GM12875 (cell line): ENCODE measurements around the gene FNDC11.
"Not testable (repeated sequence)": the region's sequence is repeated elsewhere in the genome, so short reads cannot be mapped to it uniquely, and the experiment has no call there.

ENCODE experiments used
- H3K4me3 ChIP-seq: one replicate; pipeline ENCODE4 v1.5.1; 2011; ENCODE audit warnings: low read depth, low read length, control low read depth
- CTCF ChIP-seq: IDR thresholded peaks from 2 replicates; pipeline ENCODE4 v1.5.1; 2011; ENCODE audit warnings: low read depth, mild to moderate bottlenecking, control low read depth, inconsistent platforms, low read length, moderate library complexity, borderline replicate concordance; ENCODE audit not compliant: insufficient read depth

The FNDC11 gene

GRCh38 chr20:63597651-63598478 lies 43.9 kb downstream of the FNDC11 start:
- TF ChIP-seq CTCF, result no peak
- no peak overlapping the region for H3K4me3 ChIP-seq

GRCh38 chr20:63598479-63599395 lies 44.8 kb downstream of the FNDC11 start:
- no peak for TF ChIP-seq CTCF
- H3K4me3 ChIP-seq, result no peak overlapping the region

- no peak overlapping the region for H3K4me3 ChIP-seq
- no peak for TF ChIP-seq CTCF
Measured at GRCh38 chr20:63599396-63600050, 45.6 kb downstream of the FNDC11 start.

- H3K4me3 ChIP-seq, result not testable (repeated sequence)
Measured at GRCh38 chr20:63601679-63602078, 47.7 kb downstream of the FNDC11 start.

GRCh38 chr20:63602321-63602720 lies 48.4 kb downstream of the FNDC11 start:
- no peak for TF ChIP-seq CTCF
- H3K4me3 ChIP-seq, result no peak overlapping the region
